Stimulated activated CD8-positive, alpha-beta memory T cell treated with anti-CD3 and anti-CD28 coated beads, Interleukin-2, amount 100 ng/mL, for 48 hours (primary cell): Measurements from ENCODE around the gene BCO1.

ENCODE experiments used
- DNase-seq, 2 donors: peaks; one replicate each; pipeline ENCODE4 v3.0.0-alpha.2; 2020; ENCODE audit warnings: low read depth in 2 of 2

The BCO1 gene

GRCh38 chr16:81275795-81276194 is 37.3 kb downstream of the BCO1 start:
- no peak for DNase-seq

- no peak for DNase-seq
Measured at GRCh38 chr16:81276323-81276722, 37.8 kb downstream of the BCO1 start.

GRCh38 chr16:81277541-81278080 is 39.1 kb downstream of the BCO1 start:
- DNase-seq, result no peak

GRCh38 chr16:81278526-81278925 is 40.0 kb downstream of the BCO1 start:
- DNase-seq, result no peak

GRCh38 chr16:81279392-81279791 is 40.9 kb downstream of the BCO1 start:
- no peak for DNase-seq

- DNase-seq, result no peak
Measured at GRCh38 chr16:81280393-81280792, 41.9 kb downstream of the BCO1 start.

- no peak for DNase-seq
Measured at GRCh38 chr16:81283044-81283443, 44.6 kb downstream of the BCO1 start.

- no peak for DNase-seq
Measured at GRCh38 chr16:81284995-81285600, 46.6 kb downstream of the BCO1 start.

- no peak for DNase-seq
Measured at GRCh38 chr16:81286190-81286589, 47.7 kb downstream of the BCO1 start.

GRCh38 chr16:81291117-81291516 is 52.6 kb downstream of the BCO1 start:
- DNase-seq, result no peak

GRCh38 chr16:81292936-81293335 is 54.4 kb downstream of the BCO1 start:
- DNase-seq, result no peak

GRCh38 chr16:81293909-81294802 is 55.7 kb downstream of the BCO1 start:
- no peak for DNase-seq

GRCh38 chr16:81296631-81297030 is 58.1 kb downstream of the BCO1 start:
- DNase-seq, result no peak

- DNase-seq, result no peak
Measured at GRCh38 chr16:81307770-81308169, 69.3 kb downstream of the BCO1 start.

GRCh38 chr16:81310045-81310644 is 71.7 kb downstream of the BCO1 start:
- no peak for DNase-seq

GRCh38 chr16:81311762-81312161 is 73.3 kb downstream of the BCO1 start:
- DNase-seq, result no peak

GRCh38 chr16:81313701-81314602 is 75.5 kb downstream of the BCO1 start:
- DNase-seq, result no peak

GRCh38 chr16:81314603-81315270 is 76.2 kb downstream of the BCO1 start, which contains the start of gene GAN:
GAN (plus strand) TSS chr16:81314962; CDS start chr16:81315114, 152 bp downstream.
- peak; percentile 92 to 93 for DNase-seq

GRCh38 chr16:81315271-81316175 is 77.0 kb downstream of the BCO1 start:
- DNase-seq, result peak; percentile 23 to 32

- DNase-seq, result no peak
Measured at GRCh38 chr16:81316176-81316496, 77.6 kb downstream of the BCO1 start.
